Ishikawa (cell line): ENCODE measurements around the gene KRT80.

Experiments used
- CEBPB ChIP-seq: IDR thresholded peaks from 2 replicates; pipeline ENCODE4 v1.6.1; 2012
- EP300 ChIP-seq: IDR thresholded peaks from 2 replicates; pipeline ENCODE4 v1.6.1; 2012; ENCODE audit warnings: borderline replicate concordance
- NFIC ChIP-seq: IDR thresholded peaks from 2 replicates; pipeline ENCODE4 v1.6.1; 2012
- RAD21 ChIP-seq: IDR thresholded peaks from 2 replicates; pipeline ENCODE4 v1.6.1; 2012; ENCODE audit warnings: low read depth
- YY1 ChIP-seq: IDR thresholded peaks from 2 replicates; pipeline ENCODE4 v1.6.1; 2012; ENCODE audit warnings: low read depth

- TF ChIP-seq CEBPB = no peak
- no peak for TF ChIP-seq RAD21
- no peak for TF ChIP-seq NFIC
- no peak for TF ChIP-seq EP300
- no peak for TF ChIP-seq YY1
These were observed 54.1 kb downstream of the KRT80 start for GRCh38 chr12:52137746-52138145.
